Measurements from ENCODE around the gene ITIH5. TPM values are rescaled to one million over a fixed set of nuclear protein-coding genes. Genes with fewer than 3 reads are reported as not detected.

ITIH5 gene
- total and polyA plus RNA-seq, 2 of the 13 experiments (the other 11 are each of a cell fraction or from before 2014, with no cell fraction given) = 4.7 to 8.9 TPM

DNA sequence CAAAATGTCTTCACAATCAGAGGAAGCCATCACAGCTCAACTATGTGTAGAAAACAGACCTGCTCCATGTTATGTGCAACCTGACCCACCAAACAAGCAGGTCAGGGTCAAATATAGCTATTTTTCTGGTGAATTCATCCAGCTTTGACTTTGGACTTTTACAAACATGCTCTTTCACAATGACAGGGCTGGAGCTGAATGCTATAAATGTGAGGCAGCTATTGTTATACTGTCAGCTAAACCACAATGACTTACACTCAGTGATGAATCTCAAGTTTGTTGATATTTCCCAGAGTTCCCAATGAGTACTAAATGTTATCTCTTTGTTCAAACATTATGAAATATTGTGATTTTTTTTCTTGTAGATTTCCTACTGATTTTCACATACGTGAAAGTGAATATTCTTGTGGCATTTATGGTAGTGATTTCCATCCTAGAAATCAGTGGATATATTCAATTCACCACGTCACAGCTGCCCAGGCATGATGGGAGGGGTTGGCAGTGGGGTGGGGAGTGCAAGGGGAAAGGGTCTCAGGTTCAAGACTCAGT, 33.9 kb upstream of the ITIH5 start (continued):
- TF ChIP-seq SAFB2 (CRISPR knock-in tag; IDR thresholded peaks at IDR 0.05; ENCODE audit: borderline replicate concordance, low read depth) = no peak
- TF ChIP-seq, protein P1, sequence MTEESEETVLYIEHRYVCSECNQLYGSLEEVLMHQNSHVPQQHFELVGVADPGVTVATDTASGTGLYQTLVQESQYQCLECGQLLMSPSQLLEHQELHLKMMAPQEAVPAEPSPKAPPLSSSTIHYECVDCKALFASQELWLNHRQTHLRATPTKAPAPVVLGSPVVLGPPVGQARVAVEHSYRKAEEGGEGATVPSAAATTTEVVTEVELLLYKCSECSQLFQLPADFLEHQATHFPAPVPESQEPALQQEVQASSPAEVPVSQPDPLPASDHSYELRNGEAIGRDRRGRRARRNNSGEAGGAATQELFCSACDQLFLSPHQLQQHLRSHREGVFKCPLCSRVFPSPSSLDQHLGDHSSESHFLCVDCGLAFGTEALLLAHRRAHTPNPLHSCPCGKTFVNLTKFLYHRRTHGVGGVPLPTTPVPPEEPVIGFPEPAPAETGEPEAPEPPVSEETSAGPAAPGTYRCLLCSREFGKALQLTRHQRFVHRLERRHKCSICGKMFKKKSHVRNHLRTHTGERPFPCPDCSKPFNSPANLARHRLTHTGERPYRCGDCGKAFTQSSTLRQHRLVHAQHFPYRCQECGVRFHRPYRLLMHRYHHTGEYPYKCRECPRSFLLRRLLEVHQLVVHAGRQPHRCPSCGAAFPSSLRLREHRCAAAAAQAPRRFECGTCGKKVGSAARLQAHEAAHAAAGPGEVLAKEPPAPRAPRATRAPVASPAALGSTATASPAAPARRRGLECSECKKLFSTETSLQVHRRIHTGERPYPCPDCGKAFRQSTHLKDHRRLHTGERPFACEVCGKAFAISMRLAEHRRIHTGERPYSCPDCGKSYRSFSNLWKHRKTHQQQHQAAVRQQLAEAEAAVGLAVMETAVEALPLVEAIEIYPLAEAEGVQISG (CRISPR knock-in tag; IDR thresholded peaks at IDR 0.05) = peak; percentile 47
- 0 out of 2 replicates have a peak, but pooled peaks have one; percentile 37 for TF ChIP-seq ZNF24 (IDR thresholded peaks at IDR 0.05)
- TF ChIP-seq NFATC3 (CRISPR knock-in tag; IDR thresholded peaks at IDR 0.05) = no peak
- TF ChIP-seq RORA (CRISPR knock-in tag; IDR thresholded peaks at IDR 0.05) = peak; percentile 76; the same call in 1 of the 2 replicates
- TF ChIP-seq MXD4 (CRISPR knock-in tag; IDR thresholded peaks at IDR 0.05) = no peak
- TF ChIP-seq SOX5 (CRISPR knock-in tag; IDR thresholded peaks at IDR 0.05; ENCODE audit: borderline replicate concordance) = peak; percentile 100
- TF ChIP-seq, protein P2, sequence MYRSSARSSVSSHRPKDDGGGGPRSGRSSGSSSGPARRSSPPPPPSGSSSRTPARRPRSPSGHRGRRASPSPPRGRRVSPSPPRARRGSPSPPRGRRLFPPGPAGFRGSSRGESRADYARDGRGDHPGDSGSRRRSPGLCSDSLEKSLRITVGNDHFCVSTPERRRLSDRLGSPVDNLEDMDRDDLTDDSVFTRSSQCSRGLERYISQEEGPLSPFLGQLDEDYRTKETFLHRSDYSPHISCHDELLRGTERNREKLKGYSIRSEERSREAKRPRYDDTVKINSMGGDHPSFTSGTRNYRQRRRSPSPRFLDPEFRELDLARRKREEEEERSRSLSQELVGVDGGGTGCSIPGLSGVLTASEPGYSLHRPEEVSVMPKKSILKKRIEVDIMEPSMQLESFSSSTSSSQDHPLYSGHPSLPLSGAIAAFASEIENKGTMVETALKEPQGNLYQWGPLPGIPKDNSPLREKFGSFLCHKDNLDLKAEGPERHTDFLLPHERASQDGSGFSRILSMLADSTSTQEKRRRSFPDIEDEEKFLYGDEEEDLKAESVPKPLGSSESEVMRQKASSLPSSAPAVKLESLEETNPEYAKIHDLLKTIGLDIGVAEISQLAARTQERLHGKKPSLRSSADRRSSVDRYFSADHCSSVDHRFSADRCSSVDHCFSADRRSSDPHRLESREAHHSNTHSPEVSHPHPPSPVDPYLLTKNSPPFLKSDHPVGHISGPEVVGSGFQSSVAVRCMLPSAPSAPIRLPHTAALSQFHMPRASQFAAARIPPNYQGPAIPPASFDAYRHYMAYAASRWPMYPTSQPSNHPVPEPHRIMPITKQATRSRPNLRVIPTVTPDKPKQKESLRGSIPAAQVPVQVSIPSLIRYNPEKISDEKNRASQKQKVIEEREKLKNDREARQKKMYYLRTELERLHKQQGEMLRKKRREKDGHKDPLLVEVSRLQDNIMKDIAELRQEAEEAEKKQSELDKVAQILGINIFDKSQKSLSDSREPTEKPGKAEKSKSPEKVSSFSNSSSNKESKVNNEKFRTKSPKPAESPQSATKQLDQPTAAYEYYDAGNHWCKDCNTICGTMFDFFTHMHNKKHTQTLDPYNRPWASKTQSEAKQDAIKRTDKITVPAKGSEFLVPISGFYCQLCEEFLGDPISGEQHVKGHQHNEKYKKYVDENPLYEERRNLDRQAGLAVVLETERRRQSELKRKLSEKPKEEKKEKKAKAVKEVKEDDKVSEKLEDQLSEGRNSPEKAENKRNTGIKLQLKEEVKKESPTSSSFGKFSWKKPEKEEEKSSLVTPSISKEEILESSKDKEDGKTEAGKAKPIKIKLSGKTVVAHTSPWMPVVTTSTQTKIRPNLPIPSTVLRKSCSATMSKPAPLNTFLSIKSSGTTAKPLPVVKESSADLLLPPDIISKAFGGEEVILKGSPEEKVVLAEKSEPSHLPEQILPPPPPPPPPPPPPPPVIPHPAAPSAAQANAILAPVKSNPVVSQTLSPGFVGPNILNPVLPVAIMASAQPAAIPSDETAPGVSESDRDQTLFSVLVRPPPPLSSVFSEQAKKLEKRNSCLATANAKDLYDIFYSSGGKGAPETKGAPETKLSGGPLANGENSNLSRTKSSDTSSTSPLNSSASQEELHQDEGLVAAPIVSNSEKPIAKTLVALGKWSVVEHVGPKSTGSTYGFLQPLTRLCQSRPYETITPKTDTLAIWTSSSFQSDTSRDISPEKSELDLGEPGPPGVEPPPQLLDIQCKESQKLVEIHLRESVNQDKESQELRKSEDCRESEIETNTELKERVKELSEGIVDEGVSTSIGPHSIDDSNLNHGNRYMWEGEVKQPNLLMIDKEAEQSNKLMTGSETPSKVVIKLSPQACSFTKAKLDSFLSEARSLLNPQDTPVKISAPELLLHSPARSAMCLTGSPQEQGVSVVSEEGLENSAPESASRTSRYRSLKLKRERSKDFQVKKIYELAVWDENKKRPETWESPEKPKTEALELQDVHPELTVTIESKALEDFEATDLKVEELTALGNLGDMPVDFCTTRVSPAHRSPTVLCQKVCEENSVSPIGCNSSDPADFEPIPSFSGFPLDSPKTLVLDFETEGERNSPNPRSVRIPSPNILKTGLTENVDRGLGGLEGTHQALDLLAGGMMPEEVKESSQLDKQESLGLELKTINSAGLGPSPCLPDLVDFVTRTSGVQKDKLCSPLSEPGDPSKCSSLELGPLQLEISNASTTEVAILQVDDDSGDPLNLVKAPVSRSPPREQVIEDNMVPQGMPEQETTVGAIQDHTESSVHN (CRISPR knock-in tag; IDR thresholded peaks at IDR 0.05) = no peak
- TF ChIP-seq DR1 (CRISPR knock-in tag; IDR thresholded peaks at IDR 0.05) = no peak
- TF ChIP-seq RNF2 (conservative IDR thresholded peaks at IDR 0.05; ENCODE audit: low read depth) = no peak
- no peak for TF ChIP-seq SP1 (IDR thresholded peaks at IDR 0.05)
- no peak for TF ChIP-seq SP1 (CRISPR knock-in tag; IDR thresholded peaks at IDR 0.05)
- TF ChIP-seq PITX1 (CRISPR knock-in tag; IDR thresholded peaks at IDR 0.05) = peak; percentile 73
- TF ChIP-seq THAP11 (CRISPR knock-in tag; IDR thresholded peaks at IDR 0.05) = peak; percentile 77
- TF ChIP-seq, protein P3, sequence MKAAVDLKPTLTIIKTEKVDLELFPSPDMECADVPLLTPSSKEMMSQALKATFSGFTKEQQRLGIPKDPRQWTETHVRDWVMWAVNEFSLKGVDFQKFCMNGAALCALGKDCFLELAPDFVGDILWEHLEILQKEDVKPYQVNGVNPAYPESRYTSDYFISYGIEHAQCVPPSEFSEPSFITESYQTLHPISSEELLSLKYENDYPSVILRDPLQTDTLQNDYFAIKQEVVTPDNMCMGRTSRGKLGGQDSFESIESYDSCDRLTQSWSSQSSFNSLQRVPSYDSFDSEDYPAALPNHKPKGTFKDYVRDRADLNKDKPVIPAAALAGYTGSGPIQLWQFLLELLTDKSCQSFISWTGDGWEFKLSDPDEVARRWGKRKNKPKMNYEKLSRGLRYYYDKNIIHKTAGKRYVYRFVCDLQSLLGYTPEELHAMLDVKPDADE (CRISPR knock-in tag; IDR thresholded peaks at IDR 0.05) = no peak
- peak; percentile 43; the same call in 1 of the 2 replicates for TF ChIP-seq ZNF556 (CRISPR knock-in tag; IDR thresholded peaks at IDR 0.05; ENCODE audit: borderline replicate concordance)
- TF ChIP-seq, protein P4, sequence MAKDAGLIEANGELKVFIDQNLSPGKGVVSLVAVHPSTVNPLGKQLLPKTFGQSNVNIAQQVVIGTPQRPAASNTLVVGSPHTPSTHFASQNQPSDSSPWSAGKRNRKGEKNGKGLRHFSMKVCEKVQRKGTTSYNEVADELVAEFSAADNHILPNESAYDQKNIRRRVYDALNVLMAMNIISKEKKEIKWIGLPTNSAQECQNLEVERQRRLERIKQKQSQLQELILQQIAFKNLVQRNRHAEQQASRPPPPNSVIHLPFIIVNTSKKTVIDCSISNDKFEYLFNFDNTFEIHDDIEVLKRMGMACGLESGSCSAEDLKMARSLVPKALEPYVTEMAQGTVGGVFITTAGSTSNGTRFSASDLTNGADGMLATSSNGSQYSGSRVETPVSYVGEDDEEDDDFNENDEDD (CRISPR knock-in tag; IDR thresholded peaks at IDR 0.05; ENCODE audit: borderline replicate concordance) = no peak; the same call in 1 of the 2 replicates
